Measurements from ENCODE around the gene SMOC1.

Gene SMOC1

GRCh38 chr14:69982886-69983285 is 103.7 kb downstream of the SMOC1 start:
- TF ChIP-seq CTCF (IDR thresholded peaks at IDR 0.05; ENCODE audit: insufficient read depth, low read depth, low read length, missing control alignments): no peak
- H3K4me3 ChIP-seq (ENCODE audit: low read depth, low read length): no peak overlapping the region
- DNase-seq (ENCODE audit: low read depth): no peak

- TF ChIP-seq CTCF (IDR thresholded peaks at IDR 0.05; ENCODE audit: insufficient read depth, low read depth, low read length, missing control alignments): no peak
- H3K4me3 ChIP-seq (ENCODE audit: low read depth, low read length): no peak overlapping the region
Observed at GRCh38 chr14:69983317-69983716, 104.1 kb downstream of the SMOC1 start.

GRCh38 chr14:69985463-69985862 is 106.2 kb downstream of the SMOC1 start:
- H3K4me3 ChIP-seq (ENCODE audit: low read depth, low read length): no peak overlapping the region
- DNase-seq (ENCODE audit: low read depth): no peak
- TF ChIP-seq CTCF (IDR thresholded peaks at IDR 0.05; ENCODE audit: insufficient read depth, low read depth, low read length, missing control alignments): no peak

More at GRCh38 chr14:69983317-69983716, 104.1 kb downstream of the SMOC1 start:
- no peak for DNase-seq (ENCODE audit: low read depth)

- no peak for DNase-seq (ENCODE audit: low read depth)
- H3K4me3 ChIP-seq (ENCODE audit: low read depth, low read length): no peak overlapping the region
- TF ChIP-seq CTCF (IDR thresholded peaks at IDR 0.05; ENCODE audit: insufficient read depth, low read depth, low read length, missing control alignments): no peak
Observed at GRCh38 chr14:69986336-69986735, 107.1 kb downstream of the SMOC1 start.

GRCh38 chr14:69987406-69988121 is 108.3 kb downstream of the SMOC1 start:
- no peak for TF ChIP-seq CTCF (IDR thresholded peaks at IDR 0.05; ENCODE audit: insufficient read depth, low read depth, low read length, missing control alignments)
- no peak for DNase-seq (ENCODE audit: low read depth)
- no peak overlapping the region for H3K4me3 ChIP-seq (ENCODE audit: low read depth, low read length)

- H3K4me3 ChIP-seq (ENCODE audit: low read depth, low read length): no peak overlapping the region
- no peak for DNase-seq (ENCODE audit: low read depth)
- TF ChIP-seq CTCF (IDR thresholded peaks at IDR 0.05; ENCODE audit: insufficient read depth, low read depth, low read length, missing control alignments): no peak
Observed at GRCh38 chr14:69988979-69989378, 109.8 kb downstream of the SMOC1 start.

GRCh38 chr14:69989622-69990021 is 110.4 kb downstream of the SMOC1 start:
- H3K4me3 ChIP-seq (ENCODE audit: low read depth, low read length): no peak overlapping the region
- no peak for DNase-seq (ENCODE audit: low read depth)
- TF ChIP-seq CTCF (IDR thresholded peaks at IDR 0.05; ENCODE audit: insufficient read depth, low read depth, low read length, missing control alignments): no peak

Measured in GM12865 (cell line).